CD4-positive, alpha-beta T cell treated with Interleukin-6 for 4 hours (primary cell): ENCODE data around the gene CIITA.

Experiments used
- DNase-seq: peaks from one replicate; pipeline ENCODE4 v3.0.0-alpha.2; 2020; ENCODE audit warnings: mixed read lengths

Gene CIITA

GRCh38 chr16:10881479-10882030 lies 4.6 kb downstream of the CIITA start:
- no peak for DNase-seq

- DNase-seq: no peak
These were observed 6.0 kb downstream of the CIITA start for GRCh38 chr16:10883004-10883403.

GRCh38 chr16:10885246-10885645 lies 8.2 kb downstream of the CIITA start:
- no peak for DNase-seq

- no peak for DNase-seq
These were observed 11.4 kb downstream of the CIITA start for GRCh38 chr16:10888320-10888937.

- DNase-seq: no peak
These were observed 12.9 kb downstream of the CIITA start for GRCh38 chr16:10889855-10890254.

GRCh38 chr16:10892782-10893318 lies 15.8 kb downstream of the CIITA start:
- DNase-seq: no peak

GRCh38 chr16:10895053-10895946 lies 18.3 kb downstream of the CIITA start:
- peak; percentile 30 for DNase-seq

GRCh38 chr16:10896165-10896564 lies 19.2 kb downstream of the CIITA start:
- DNase-seq: no peak

GRCh38 chr16:10896723-10897122 lies 19.7 kb downstream of the CIITA start:
- DNase-seq: no peak

GRCh38 chr16:10897134-10897533 lies 20.1 kb downstream of the CIITA start:
- DNase-seq: no peak

GRCh38 chr16:10902999-10903398 lies 26.0 kb downstream of the CIITA start:
- DNase-seq: no peak

- DNase-seq: no peak
These were observed 29.5 kb downstream of the CIITA start for GRCh38 chr16:10906482-10906881.

- no peak for DNase-seq
These were observed 30.1 kb downstream of the CIITA start for GRCh38 chr16:10906914-10907756.

- no peak for DNase-seq
These were observed 30.7 kb downstream of the CIITA start for GRCh38 chr16:10907757-10908045.

GRCh38 chr16:10911267-10911666 lies 34.3 kb downstream of the CIITA start:
- no peak for DNase-seq

GRCh38 chr16:10916534-10916933 lies 39.5 kb downstream of the CIITA start:
- no peak for DNase-seq

- peak; percentile 82 for DNase-seq
These were observed 41.4 kb downstream of the CIITA start for GRCh38 chr16:10918294-10919002.

GRCh38 chr16:10919003-10919351 lies 42.0 kb downstream of the CIITA start:
- DNase-seq: no peak

GRCh38 chr16:10920726-10921427 lies 43.9 kb downstream of the CIITA start:
- DNase-seq: no peak

GRCh38 chr16:10921536-10922327 lies 44.7 kb downstream of the CIITA start:
- no peak for DNase-seq
